HepG2 (cell line): ENCODE data around the gene DNPH1. TPM values are rescaled to one million over a fixed set of nuclear protein-coding genes. Genes with fewer than 3 reads are reported as not detected.

Experiments used
- ATF1 ChIP-seq: IDR thresholded peaks from 2 replicates; pipeline ENCODE4 v1.6.1; 2016; ENCODE audit warnings: mild to moderate bottlenecking, control low read depth
- BCL6 ChIP-seq: IDR thresholded peaks from 2 replicates; pipeline ENCODE4 v1.6.1; 2016; ENCODE audit warnings: missing genetic modification reagents, missing compliant biosample characterization
- CEBPZ ChIP-seq: IDR thresholded peaks from 2 replicates; pipeline ENCODE4 v1.6.1; 2012; ENCODE audit warnings: low read length, improper control_type of control experiment
- ELF1 ChIP-seq: sonication (generic); formaldehyde crosslinking; IDR thresholded peaks from 2 replicates; pipeline ENCODE4 v1.4.0; 2020; ENCODE audit warnings: missing genetic modification reagents
- HDAC6 ChIP-seq: fragments of 200-600 bp; sonication (generic); IDR thresholded peaks from 2 replicates; pipeline ENCODE4 v1.7.0; 2017; ENCODE audit warnings: mild to moderate bottlenecking, antibody characterized with exemption, low read length, low read depth
- HNF4A ChIP-seq: sonication (generic); formaldehyde crosslinking; IDR thresholded peaks from 2 replicates; pipeline ENCODE4 v1.4.0; 2020; ENCODE audit warnings: missing genetic modification reagents
- IRX3 ChIP-seq: sonication (generic); formaldehyde crosslinking; IDR thresholded peaks from 2 replicates; pipeline ENCODE4 v1.8.1; 2023; ENCODE audit warnings: mild to moderate bottlenecking, low read depth, missing genetic modification reagents, borderline replicate concordance
- MAFF ChIP-seq: IDR thresholded peaks from 2 replicates; pipeline ENCODE4 v1.6.1; 2011; ENCODE audit warnings: low read depth, low read length, improper control_type of control experiment
- MAFK ChIP-seq, 2 experiments: IDR thresholded peaks in 1 of 2; conservative IDR thresholded peaks in 1 of 2; 2 replicates each; pipeline ENCODE4 v1.6.1; 2011; ENCODE audit warnings: improper control_type of control experiment in 2 of 2, low read length in 2 of 2
- MBNL3 ChIP-seq: fragments of 250-450 bp; sonication (Bioruptor Pico); conservative IDR thresholded peaks from 2 replicates; pipeline ENCODE4 v1.8.0; 2022; ENCODE audit warnings: mild to moderate bottlenecking, inconsistent platforms
- MYC ChIP-seq: sonication (generic); formaldehyde crosslinking; IDR thresholded peaks from 2 replicates; pipeline ENCODE4 v1.9.0; 2021; ENCODE audit warnings: missing genetic modification reagents, borderline replicate concordance
- NPAS2 ChIP-seq: sonication (generic); formaldehyde crosslinking; IDR thresholded peaks from 2 replicates; pipeline ENCODE4 v1.8.0; 2022; ENCODE audit warnings: mild to moderate bottlenecking, missing genetic modification reagents, borderline replicate concordance
- PRMT3 ChIP-seq: sonication (generic); formaldehyde crosslinking; IDR thresholded peaks from 2 replicates; pipeline ENCODE4 v1.8.1; 2022; ENCODE audit warnings: low read depth, mild to moderate bottlenecking, moderate library complexity, missing genetic modification reagents, borderline replicate concordance
- RFX1 ChIP-seq: fragments of 450-650 bp; IDR thresholded peaks from 2 replicates; pipeline ENCODE4 v1.6.1; 2017
- SMAD1 ChIP-seq: sonication (generic); formaldehyde crosslinking; IDR thresholded peaks from 2 replicates; pipeline ENCODE4 v1.4.0; 2020; ENCODE audit warnings: missing genetic modification reagents, low read depth, mild to moderate bottlenecking, borderline replicate concordance
- SP1 ChIP-seq, 2 experiments: fragments of 450-650 bp in 1 of 2; sonication (generic) in 1 of 2; formaldehyde crosslinking in 1 of 2; IDR thresholded peaks; 2 replicates each; pipeline versions ENCODE4 v1.4.0 to v1.6.1; 2016 to 2020; ENCODE audit warnings: missing genetic modification reagents in 1 of 2
- TAF1 ChIP-seq: sonication (generic); formaldehyde crosslinking; IDR thresholded peaks from 2 replicates; pipeline ENCODE4 v1.4.0; 2020; ENCODE audit warnings: missing genetic modification reagents
- TCF12 ChIP-seq, 2 experiments: fragments of 450-650 bp in 1 of 2; sonication (generic) in 1 of 2; formaldehyde crosslinking in 1 of 2; IDR thresholded peaks; 2 replicates each; pipeline versions ENCODE4 v1.6.1 to v1.8.0; 2017 to 2022; ENCODE audit warnings: antibody characterized with exemption in 1 of 2, mild to moderate bottlenecking in 1 of 2, missing genetic modification reagents in 1 of 2, moderate library complexity in 1 of 2
- ZFP36L2 ChIP-seq: sonication (generic); formaldehyde crosslinking; IDR thresholded peaks from 2 replicates; pipeline ENCODE4 v1.4.0; 2020; ENCODE audit warnings: missing genetic modification reagents
- ZNF24 ChIP-seq: fragments of 450-650 bp; IDR thresholded peaks from 2 replicates; pipeline ENCODE4 v1.6.1; 2017; ENCODE audit warnings: antibody characterized with exemption, mild to moderate bottlenecking
- ZNF260 ChIP-seq: sonication (generic); formaldehyde crosslinking; IDR thresholded peaks from 2 replicates; pipeline ENCODE4 v1.4.0; 2020; ENCODE audit warnings: missing genetic modification reagents, low read depth, mild to moderate bottlenecking, borderline replicate concordance
- ZNF614 ChIP-seq: IDR thresholded peaks from 2 replicates; pipeline ENCODE4 v1.6.1; 2018; ENCODE audit warnings: missing biosample characterization, missing genetic modification reagents, inconsistent platforms, borderline replicate concordance
- ZSCAN22 ChIP-seq: sonication (generic); formaldehyde crosslinking; IDR thresholded peaks from 2 replicates; pipeline ENCODE4 v1.4.0; 2020; ENCODE audit warnings: mild to moderate bottlenecking, missing genetic modification reagents
- ZSCAN31 ChIP-seq: sonication (generic); formaldehyde crosslinking; IDR thresholded peaks from 2 replicates; pipeline ENCODE4 v1.5.0; 2020; ENCODE audit warnings: low read depth, mild to moderate bottlenecking, missing genetic modification reagents
- polyA plus RNA-seq, 8 experiments: library from polyadenylated mRNA; depleted of rRNA in 3 of 8; stranded (reverse) in 7 of 8; unstranded in 1 of 8; fragments of >200 nt; fragmentation: Illumina TruSeq in 4 of 8; extraction: Trizol in 4 of 8; gene quantifications; 2 replicates each; pipeline versions ENCODE4 v1.2.1 to v1.2.3, GENCODE V29; 2011 to 2016; ENCODE audit warnings: low read depth in 4 of 8, missing spikeins in 1 of 8, mixed read lengths in 1 of 8; ENCODE audit not compliant: insufficient read depth in 1 of 8
- total RNA-seq, 5 experiments: library from RNA; depleted of rRNA; stranded (reverse); fragments of >200 nt; fragmentation: Illumina TruSeq; extraction: Trizol; gene quantifications; 2 replicates each; pipeline ENCODE4 v1.2.3, GENCODE V29; 2016; ENCODE audit warnings: low read depth in 1 of 5
- TF ChIP-seq, protein P1 (sequence below): sonication (generic); formaldehyde crosslinking; IDR thresholded peaks from 2 replicates; pipeline ENCODE4 v1.8.1; 2022; ENCODE audit warnings: mild to moderate bottlenecking, missing genetic modification reagents
- TF ChIP-seq, protein P2 (sequence below): sonication (generic); formaldehyde crosslinking; IDR thresholded peaks from 2 replicates; pipeline ENCODE4 v1.5.1; 2020; ENCODE audit warnings: missing genetic modification reagents, mild to moderate bottlenecking, borderline replicate concordance

Gene DNPH1
- total and polyA plus RNA-seq, 2 of the 13 experiments (the other 11 are each of a cell fraction or from before 2014, with no cell fraction given) = 56.5 to 75.1 TPM

- no peak for TF ChIP-seq SP1 (IDR thresholded peaks at IDR 0.05)
- no peak for TF ChIP-seq SP1 (CRISPR knock-in tag; IDR thresholded peaks at IDR 0.05)
- TF ChIP-seq ZNF24 = no peak
- TF ChIP-seq RFX1 = no peak
- no peak for TF ChIP-seq NPAS2
- TF ChIP-seq ZFP36L2 (CRISPR knock-in tag) = no peak
- peak; percentile 22 for TF ChIP-seq MYC (CRISPR knock-in tag)
- no peak; the same call in 1 of the 2 replicates for TF ChIP-seq SMAD1 (CRISPR knock-in tag)
- no peak for TF ChIP-seq HDAC6
- no peak for TF ChIP-seq MBNL3 (CRISPR knock-in tag)
- no peak for TF ChIP-seq PRMT3
- TF ChIP-seq ZNF614 (CRISPR knock-in tag) = peak; percentile 77; the same call in 1 of the 2 replicates
- no peak for TF ChIP-seq MAFK (conservative IDR thresholded peaks at IDR 0.05 in 1 of 2, IDR thresholded peaks at IDR 0.05 in 1 of 2; ENCODE audit: low read length in 2 of 2)
- peak; percentile 92 for TF ChIP-seq ELF1 (CRISPR knock-in tag)
- TF ChIP-seq TCF12 (IDR thresholded peaks at IDR 0.05) = no peak
- no peak for TF ChIP-seq TCF12 (CRISPR knock-in tag; IDR thresholded peaks at IDR 0.05)
- TF ChIP-seq, protein P1, sequence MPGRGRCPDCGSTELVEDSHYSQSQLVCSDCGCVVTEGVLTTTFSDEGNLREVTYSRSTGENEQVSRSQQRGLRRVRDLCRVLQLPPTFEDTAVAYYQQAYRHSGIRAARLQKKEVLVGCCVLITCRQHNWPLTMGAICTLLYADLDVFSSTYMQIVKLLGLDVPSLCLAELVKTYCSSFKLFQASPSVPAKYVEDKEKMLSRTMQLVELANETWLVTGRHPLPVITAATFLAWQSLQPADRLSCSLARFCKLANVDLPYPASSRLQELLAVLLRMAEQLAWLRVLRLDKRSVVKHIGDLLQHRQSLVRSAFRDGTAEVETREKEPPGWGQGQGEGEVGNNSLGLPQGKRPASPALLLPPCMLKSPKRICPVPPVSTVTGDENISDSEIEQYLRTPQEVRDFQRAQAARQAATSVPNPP (CRISPR knock-in tag) = no peak
- no peak for TF ChIP-seq ZSCAN22
- 0 out of 2 replicates have a peak, but pooled peaks have one; percentile 7 for TF ChIP-seq BCL6
- no peak for TF ChIP-seq CEBPZ
- TF ChIP-seq IRX3 (CRISPR knock-in tag) = 0 out of 2 replicates have a peak, but pooled peaks have one; percentile 36
- TF ChIP-seq, protein P2, sequence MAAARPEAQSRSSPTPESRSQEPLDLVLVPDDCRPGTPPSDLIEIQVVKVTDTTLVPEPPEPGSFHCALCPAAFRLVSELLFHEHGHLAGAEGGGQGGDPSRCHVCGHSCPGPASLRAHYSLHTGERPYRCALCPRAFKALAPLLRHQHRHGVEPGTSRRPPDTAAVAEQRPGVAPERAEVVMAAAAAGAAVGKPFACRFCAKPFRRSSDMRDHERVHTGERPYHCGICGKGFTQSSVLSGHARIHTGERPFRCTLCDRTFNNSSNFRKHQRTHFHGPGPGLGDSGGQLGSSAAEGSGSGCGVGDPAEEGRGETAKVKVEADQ (CRISPR knock-in tag) = peak; percentile 53; the same call in 1 of the 2 replicates
- no peak for TF ChIP-seq ATF1 (CRISPR knock-in tag)
- TF ChIP-seq MAFF = no peak
- TF ChIP-seq ZNF260 (CRISPR knock-in tag) = no peak
- TF ChIP-seq HNF4A (CRISPR knock-in tag) = peak; percentile 97
- peak; percentile 27; the same call in 1 of the 2 replicates for TF ChIP-seq TAF1
- no peak; the same call in 1 of the 2 replicates for TF ChIP-seq ZSCAN31 (CRISPR knock-in tag)
Observed at GRCh38 chr6:43276577-43277305, 47.5 kb upstream of the DNPH1 start (continued).
